Measurements from ENCODE around the gene ERFE. TPM values are rescaled to one million over a fixed set of nuclear protein-coding genes. Genes with fewer than 3 reads are reported as not detected.

Gene ERFE
- total RNA-seq, 1 donor from 2014 or later = 1.3 TPM

- H3K9me3 Mint-ChIP-seq (ENCODE audit: low read depth) = no peaks in the 10 kb centered on the region
- peaks cover 35% of the 10 kb centered on the region for H3K36me3 Mint-ChIP-seq (ENCODE audit: insufficient read depth)
- TF ChIP-seq, protein P1, sequence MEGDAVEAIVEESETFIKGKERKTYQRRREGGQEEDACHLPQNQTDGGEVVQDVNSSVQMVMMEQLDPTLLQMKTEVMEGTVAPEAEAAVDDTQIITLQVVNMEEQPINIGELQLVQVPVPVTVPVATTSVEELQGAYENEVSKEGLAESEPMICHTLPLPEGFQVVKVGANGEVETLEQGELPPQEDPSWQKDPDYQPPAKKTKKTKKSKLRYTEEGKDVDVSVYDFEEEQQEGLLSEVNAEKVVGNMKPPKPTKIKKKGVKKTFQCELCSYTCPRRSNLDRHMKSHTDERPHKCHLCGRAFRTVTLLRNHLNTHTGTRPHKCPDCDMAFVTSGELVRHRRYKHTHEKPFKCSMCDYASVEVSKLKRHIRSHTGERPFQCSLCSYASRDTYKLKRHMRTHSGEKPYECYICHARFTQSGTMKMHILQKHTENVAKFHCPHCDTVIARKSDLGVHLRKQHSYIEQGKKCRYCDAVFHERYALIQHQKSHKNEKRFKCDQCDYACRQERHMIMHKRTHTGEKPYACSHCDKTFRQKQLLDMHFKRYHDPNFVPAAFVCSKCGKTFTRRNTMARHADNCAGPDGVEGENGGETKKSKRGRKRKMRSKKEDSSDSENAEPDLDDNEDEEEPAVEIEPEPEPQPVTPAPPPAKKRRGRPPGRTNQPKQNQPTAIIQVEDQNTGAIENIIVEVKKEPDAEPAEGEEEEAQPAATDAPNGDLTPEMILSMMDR (IDR thresholded peaks at IDR 0.05; ENCODE audit: unreplicated experiment) = no peak
These were observed 31.7 kb downstream of the ERFE start for GRCh38 chr2:238190445-238190844.

GRCh38 chr2:238202326-238203093 lies 43.7 kb downstream of the ERFE start:
- DNase-seq (ENCODE audit: low spot score, unreplicated experiment) = no peak
- Mint-ChIP-seq H3K4me3 (ENCODE audit: low read depth) (peak overlapping the region; percentile 83), H3K27ac (peak overlapping the region; percentile 90), H3K27me3 (no peaks in the 10 kb centered on the region), H3K36me3 (ENCODE audit: insufficient read depth) (peaks cover 3% of the 10 kb centered on the region), H3K4me1 (ENCODE audit: low read depth) (peaks cover 22% of the 10 kb centered on the region), H3K9me3 (ENCODE audit: low read depth) (peaks cover 8% of the 10 kb centered on the region)
- TF ChIP-seq, protein P1 (IDR thresholded peaks at IDR 0.05; ENCODE audit: unreplicated experiment) = no peak

More at GRCh38 chr2:238190445-238190844, 31.7 kb downstream of the ERFE start:
- DNase-seq (ENCODE audit: low spot score, unreplicated experiment) = no peak
- no peaks in the 10 kb centered on the region for H3K27me3 Mint-ChIP-seq
- no peak overlapping the region for H3K4me3 Mint-ChIP-seq (ENCODE audit: low read depth)
- no peak overlapping the region for H3K27ac Mint-ChIP-seq
- H3K4me1 Mint-ChIP-seq (ENCODE audit: low read depth) = no peaks in the 10 kb centered on the region

DNA sequence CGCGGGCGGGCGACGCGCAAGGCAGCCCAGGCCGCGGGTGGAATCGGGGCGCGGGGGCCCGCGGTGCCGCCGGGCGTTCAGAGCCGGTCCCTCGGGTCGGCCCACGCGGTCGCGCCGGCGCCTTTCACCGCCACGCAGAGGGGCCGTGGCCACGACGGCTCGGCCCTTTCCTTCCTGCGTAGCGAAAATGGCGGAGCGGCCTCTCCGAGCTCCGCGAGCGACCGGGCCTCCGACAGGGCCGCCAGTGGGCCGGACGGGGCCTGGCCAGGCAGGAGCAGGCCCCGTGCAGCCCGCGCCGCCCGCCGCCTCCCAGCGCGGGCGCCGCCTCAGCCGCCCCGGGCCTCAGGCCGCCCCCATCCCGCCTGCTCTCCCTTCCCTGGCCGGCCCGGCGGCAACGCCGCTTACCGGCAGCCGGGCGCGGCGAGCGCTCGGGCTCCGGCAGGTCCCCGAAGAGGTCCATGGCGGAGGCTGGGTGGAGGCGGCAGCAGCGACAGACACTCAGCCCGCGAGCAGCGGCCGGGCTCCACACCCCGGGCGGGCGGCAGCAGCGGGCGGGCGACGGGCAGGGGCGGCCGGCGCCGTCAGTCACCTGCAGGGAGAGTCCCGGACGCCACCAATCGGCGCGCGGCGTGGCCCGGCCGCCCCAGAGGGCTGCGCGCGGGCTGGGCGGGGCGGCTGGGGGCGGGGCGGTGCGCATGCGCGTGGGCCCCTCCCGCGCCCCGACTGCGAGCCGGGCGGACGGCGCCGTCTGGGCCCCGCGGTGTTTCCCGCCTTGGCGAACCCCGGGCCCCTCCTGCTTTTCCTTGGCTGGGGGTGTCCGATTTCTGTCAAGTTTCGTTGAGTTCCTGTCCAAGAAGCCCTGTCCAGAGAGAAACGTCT lies 44.6 kb downstream of the ERFE start, which contains the start of gene ILKAP:
Gene ILKAP, minus strand, starts transcription at position 602 of the 879 bp plus-strand sequence. Its CDS starts 142 bp downstream, at position 460.
- Mint-ChIP-seq H3K36me3 (ENCODE audit: insufficient read depth) (peaks cover 3% of the 10 kb centered on the region), H3K27ac (peak within 1 kb of the TSS; percentile 90), H3K27me3 (no peaks in the 10 kb centered on the region), H3K4me3 (ENCODE audit: low read depth) (peak within 1 kb of the TSS; percentile 83), H3K4me1 (ENCODE audit: low read depth) (peaks cover 22% of the 10 kb centered on the region), H3K9me3 (ENCODE audit: low read depth) (peaks cover 8% of the 10 kb centered on the region)
- TF ChIP-seq, protein P1 (IDR thresholded peaks at IDR 0.05; ENCODE audit: unreplicated experiment) = no peak
- DNase-seq (ENCODE audit: low spot score, unreplicated experiment) = peak; percentile 83

GRCh38 chr2:238203973-238204683 lies 45.4 kb downstream of the ERFE start:
- Mint-ChIP-seq H3K27ac (peak overlapping the region; percentile 70), H3K36me3 (ENCODE audit: insufficient read depth) (peaks cover 1% of the 10 kb centered on the region), H3K9me3 (ENCODE audit: low read depth) (peaks cover 8% of the 10 kb centered on the region), H3K4me1 (ENCODE audit: low read depth) (peaks cover 19% of the 10 kb centered on the region), H3K4me3 (ENCODE audit: low read depth) (peak overlapping the region; percentile 77), H3K27me3 (no peaks in the 10 kb centered on the region)
- TF ChIP-seq, protein P1 (IDR thresholded peaks at IDR 0.05; ENCODE audit: unreplicated experiment) = no peak
- no peak for DNase-seq (ENCODE audit: low spot score, unreplicated experiment)
